Stimulated activated CD4-positive, alpha-beta T cell treated with anti-CD3 and anti-CD28 coated beads, TNF-alpha, amount 100 ng/mL, for 1 hour (primary cell): Measurements from ENCODE around the gene KCNG4.

Source experiments
- DNase-seq, 3 donors: peaks; one replicate each; pipeline ENCODE4 v3.0.0-alpha.2; 2020; ENCODE audit warnings: low read depth in 3 of 3, low spot score in 1 of 3

The KCNG4 gene

DNA sequence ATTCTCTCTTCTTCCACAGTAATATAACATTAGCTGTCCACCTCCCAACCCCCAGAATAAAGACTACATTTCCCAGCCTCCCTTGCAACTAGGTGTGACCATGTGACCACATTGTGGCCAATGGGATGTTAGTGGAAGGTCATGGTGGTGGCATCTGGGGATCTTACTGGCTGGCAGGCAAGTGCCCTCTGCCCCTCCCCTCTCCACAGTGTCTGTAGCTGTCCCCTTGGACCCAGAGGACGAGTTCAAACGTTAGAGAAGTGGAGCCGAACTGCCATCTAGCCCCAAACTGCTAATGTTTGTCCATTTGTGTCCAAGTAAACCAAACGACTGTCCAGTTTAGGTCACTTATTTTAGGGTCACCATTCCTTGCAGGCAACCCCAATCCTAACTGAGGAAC, 26.6 kb upstream of the KCNG4 start:
- no peak for DNase-seq

- no peak for DNase-seq
Observed at GRCh38 chr16:84262939-84263338, 23.1 kb upstream of the KCNG4 start.

GRCh38 chr16:84262031-84262430, 22.2 kb upstream of the KCNG4 start:
- no peak for DNase-seq

- no peak for DNase-seq
Observed at GRCh38 chr16:84260766-84261554, 21.1 kb upstream of the KCNG4 start.

DNA sequence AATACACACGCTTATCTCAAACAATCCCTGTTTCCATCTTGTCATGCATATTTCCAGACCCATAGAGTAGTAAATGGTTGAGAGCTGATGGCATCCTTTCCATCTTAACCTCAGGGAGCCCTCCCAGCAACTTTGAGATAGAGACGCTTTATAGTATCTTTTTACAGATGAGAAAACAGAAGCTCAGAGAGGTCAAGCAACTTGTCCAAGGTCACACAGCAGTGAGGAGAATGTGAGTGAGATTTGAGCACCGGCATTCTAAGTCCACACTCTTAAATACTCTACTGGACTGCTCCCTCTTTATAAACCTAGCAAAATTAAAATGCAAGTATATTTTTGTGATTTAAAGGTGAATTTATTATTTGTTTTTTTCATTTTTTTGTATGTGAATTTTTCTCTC, 19.9 kb upstream of the KCNG4 start:
- DNase-seq, result no peak

GRCh38 chr16:84258266-84258665, 18.5 kb upstream of the KCNG4 start:
- no peak for DNase-seq

DNA sequence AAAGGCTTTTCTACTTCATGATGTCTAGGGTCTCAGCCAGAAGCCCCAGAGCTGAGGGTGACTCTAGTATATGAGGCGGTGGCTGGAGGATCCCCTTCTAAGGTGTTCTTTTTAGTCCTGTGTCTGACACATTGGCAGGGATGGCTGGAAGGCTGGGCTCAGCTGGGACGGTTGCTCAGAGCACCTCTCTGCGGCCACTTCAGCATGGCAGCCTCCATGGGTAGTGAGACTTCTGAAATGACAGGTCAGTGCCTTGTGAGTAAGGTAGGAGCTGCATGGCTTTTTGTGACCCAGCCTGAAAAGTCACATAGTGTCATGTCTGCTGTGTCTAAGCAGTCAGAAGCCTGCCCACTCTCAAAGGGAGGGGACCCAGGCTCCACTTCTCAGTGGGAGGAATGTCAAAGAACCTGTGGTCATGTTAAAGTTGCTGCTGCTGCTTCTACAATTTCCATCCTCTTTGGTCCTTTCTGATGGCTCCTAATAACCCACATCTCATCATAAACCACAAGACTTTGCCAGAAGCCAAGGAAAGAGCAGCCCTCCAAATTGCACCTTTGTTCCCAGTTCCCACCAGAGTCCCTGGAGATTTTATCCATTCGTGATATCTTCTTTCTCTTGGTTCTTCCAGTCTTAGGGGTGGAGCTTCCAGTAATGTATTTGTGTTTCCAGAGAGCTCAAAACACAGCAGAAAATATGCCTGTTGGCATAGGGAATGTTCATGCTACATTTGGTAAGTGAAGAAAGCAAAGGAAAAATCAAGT, 15.4 kb upstream of the KCNG4 start:
- no peak for DNase-seq

GRCh38 chr16:84254062-84254461, 14.2 kb upstream of the KCNG4 start:
- DNase-seq, result no peak

- DNase-seq, result no peak
Observed at GRCh38 chr16:84253173-84253572, 13.4 kb upstream of the KCNG4 start.

DNA sequence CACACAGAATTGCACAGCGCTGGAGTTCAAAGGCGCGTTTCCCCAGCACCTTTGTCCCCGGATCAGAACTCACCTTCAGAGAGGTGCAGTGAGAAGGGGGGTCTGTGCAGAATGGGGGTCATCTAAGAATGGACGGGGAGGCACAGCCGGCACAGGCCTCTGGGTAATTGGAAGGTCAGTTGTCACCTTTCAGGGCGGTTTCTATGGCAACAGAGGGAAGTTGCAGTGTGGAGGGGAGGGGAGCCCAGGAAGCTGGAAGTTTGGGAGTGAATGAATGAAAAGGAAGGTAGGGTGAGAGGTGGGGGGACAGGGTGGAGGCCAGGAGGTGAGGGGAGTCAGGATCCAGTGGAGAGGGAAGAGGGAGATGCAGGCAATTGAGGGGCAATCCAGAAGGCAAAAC, 12.4 kb upstream of the KCNG4 start:
- no peak for DNase-seq

- DNase-seq, result no peak
Observed at GRCh38 chr16:84247844-84248243, 8.0 kb upstream of the KCNG4 start.

DNA sequence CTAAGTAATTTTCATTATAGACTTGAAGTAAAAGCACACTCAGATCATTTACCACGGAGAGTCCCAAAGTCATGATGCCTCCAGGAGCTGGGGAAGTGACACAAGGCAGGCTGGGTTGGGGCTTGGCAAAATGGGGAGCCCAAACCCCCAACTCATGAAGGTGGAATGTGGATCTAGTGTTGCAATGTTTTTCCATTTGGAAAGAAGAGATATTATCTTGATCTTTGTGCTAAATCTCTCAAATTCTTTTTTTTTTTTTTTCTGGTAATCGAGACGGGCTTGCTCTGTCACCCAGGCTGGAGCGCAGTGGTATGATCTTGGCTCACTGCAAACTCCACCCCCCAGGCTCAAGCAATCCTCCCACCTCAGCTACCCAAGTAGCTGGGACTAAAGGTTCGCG, 7.5 kb upstream of the KCNG4 start:
- no peak for DNase-seq

DNA sequence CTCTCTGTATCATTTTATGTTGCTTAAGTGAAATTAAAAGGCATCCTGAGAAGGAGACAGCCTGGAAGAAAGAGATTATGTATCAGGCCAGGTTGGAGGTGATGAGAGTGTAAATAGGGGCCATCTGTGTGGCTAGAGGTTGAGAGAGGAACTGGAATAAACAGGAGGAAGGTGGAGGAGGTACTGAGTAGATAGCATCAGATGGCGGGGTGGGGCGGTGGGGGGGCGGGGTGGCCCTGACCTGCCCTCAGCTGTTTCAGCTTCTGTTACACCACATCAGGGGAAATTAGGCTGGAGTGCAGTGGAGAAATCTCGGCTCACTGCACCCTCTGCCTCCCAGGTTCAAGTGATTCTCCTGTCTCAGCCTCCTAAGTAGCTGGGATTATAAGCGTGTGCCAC, 6.9 kb upstream of the KCNG4 start:
- no peak for DNase-seq

GRCh38 chr16:84245956-84246678, 6.3 kb upstream of the KCNG4 start:
- no peak for DNase-seq

DNA sequence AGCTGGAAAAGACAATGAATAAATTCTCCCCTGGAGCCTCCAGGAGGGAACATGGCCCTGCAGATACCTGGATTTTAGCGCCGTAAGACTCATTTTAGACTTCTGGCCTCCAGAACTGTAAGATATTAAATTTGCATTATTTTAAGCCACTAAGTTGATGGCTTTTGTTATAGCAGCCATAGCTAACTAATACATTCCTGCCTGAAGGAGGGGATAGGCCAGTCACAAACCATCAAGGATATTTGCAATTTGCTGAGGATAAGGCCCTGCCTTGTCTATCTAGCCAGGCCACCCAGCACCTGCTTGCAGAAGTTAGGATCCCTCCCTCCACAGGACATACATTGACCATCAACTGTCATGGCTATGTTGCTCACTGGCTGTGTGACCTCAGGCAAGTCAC, 4.9 kb upstream of the KCNG4 start:
- no peak for DNase-seq

- DNase-seq, result no peak
Observed at GRCh38 chr16:84243732-84244131, 3.9 kb upstream of the KCNG4 start.

- no peak for DNase-seq
Observed at GRCh38 chr16:84242839-84243238, 3.0 kb upstream of the KCNG4 start.

DNA sequence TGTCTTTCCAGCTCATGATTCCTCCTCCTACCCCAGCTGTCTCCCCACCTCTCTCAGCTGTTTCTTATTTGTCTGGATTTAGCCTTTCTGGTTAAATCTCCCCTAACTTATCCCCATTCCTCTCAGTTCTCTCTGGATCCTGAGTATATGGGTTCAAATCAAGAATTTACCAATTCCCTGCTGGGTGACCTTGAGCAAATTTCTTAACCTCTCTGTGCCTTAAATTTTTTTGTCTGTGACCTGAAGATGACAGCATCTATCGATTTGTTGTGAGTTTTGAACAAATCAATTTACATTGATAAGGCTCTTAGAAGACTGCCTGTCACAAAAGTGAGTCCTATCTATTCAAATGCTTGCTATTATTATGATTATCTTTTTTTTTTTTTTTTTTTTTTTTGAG, 2.0 kb upstream of the KCNG4 start:
- DNase-seq, result no peak

- no peak for DNase-seq
Observed at GRCh38 chr16:84240455-84240854, 643 bp upstream of the KCNG4 start.

- DNase-seq, result no peak
Observed at GRCh38 chr16:84239141-84239769, 557 bp downstream of the KCNG4 start.

GRCh38 chr16:84237994-84238750, 1.6 kb downstream of the KCNG4 start:
- no peak for DNase-seq
